K562 (cell line): Measurements from ENCODE around the gene NKAPL. TPM values are rescaled to one million over a fixed set of nuclear protein-coding genes. Genes with fewer than 3 reads are reported as not detected.

ENCODE experiments used
- ATF2 ChIP-seq: sonication (generic); formaldehyde crosslinking; IDR thresholded peaks from 2 replicates; pipeline ENCODE4 v1.8.1; 2022; ENCODE audit warnings: missing genetic modification reagents
- C11orf30 ChIP-seq: fragments of 450-650 bp; IDR thresholded peaks from 2 replicates; pipeline ENCODE4 v1.6.1; 2016; ENCODE audit warnings: low read depth, mild to moderate bottlenecking
- CEBPG ChIP-seq, 3 experiments: fragments of 200-800 bp in 1 of 3; sonication (Bioruptor generic) in 1 of 3; sonication (generic) in 1 of 3; formaldehyde crosslinking in 1 of 3; IDR thresholded peaks in 2 of 3; conservative IDR thresholded peaks in 1 of 3; 2 replicates each; pipeline versions ENCODE4 v1.6.1 to v1.8.0; 2016 to 2022; ENCODE audit warnings: missing compliant biosample characterization in 2 of 3, missing genetic modification characterization in 2 of 3, mild to moderate bottlenecking in 1 of 3, missing genetic modification reagents in 1 of 3
- EGR1 ChIP-seq: fragments of 450-650 bp; conservative IDR thresholded peaks from 2 replicates; pipeline ENCODE4 v1.6.1; 2017; ENCODE audit warnings: mild to moderate bottlenecking
- HBP1 ChIP-seq: fragments of 450-650 bp; formaldehyde crosslinking; IDR thresholded peaks from 2 replicates; pipeline ENCODE4 v1.4.0; 2022; ENCODE audit warnings: missing genetic modification characterization
- KAT7 ChIP-seq: sonication (generic); formaldehyde crosslinking; IDR thresholded peaks from 2 replicates; pipeline ENCODE4 v1.8.0; 2022; ENCODE audit warnings: missing genetic modification reagents, mild to moderate bottlenecking, borderline replicate concordance
- KAT8 ChIP-seq: fragments of 450-650 bp; IDR thresholded peaks from 2 replicates; pipeline ENCODE4 v1.6.1; 2016; ENCODE audit warnings: low read depth, mild to moderate bottlenecking
- KLF10 ChIP-seq: fragments of 250-450 bp; sonication (Bioruptor Pico); IDR thresholded peaks from 2 replicates; pipeline ENCODE4 v1.6.1; 2021; ENCODE audit warnings: matching md5 sums
- LCOR ChIP-seq: sonication (generic); formaldehyde crosslinking; IDR thresholded peaks from 2 replicates; pipeline ENCODE4 v1.8.0; 2022; ENCODE audit warnings: mild to moderate bottlenecking, missing genetic modification reagents
- MAFF ChIP-seq: IDR thresholded peaks from 2 replicates; pipeline ENCODE4 v1.6.1; 2012; ENCODE audit warnings: low read length, improper control_type of control experiment
- MCM3 ChIP-seq: fragments of 450-650 bp; IDR thresholded peaks from 2 replicates; pipeline ENCODE4 v1.6.1; 2016
- RBM25 ChIP-seq: fragments of 200-400 bp; formaldehyde crosslinking; IDR thresholded peaks from 2 replicates; pipeline ENCODE4 v1.6.1; 2018; ENCODE audit warnings: low read length, low read depth, moderate library complexity; ENCODE audit not compliant: severe bottlenecking
- SOX6 ChIP-seq: fragments of 450-650 bp; IDR thresholded peaks from 2 replicates; pipeline ENCODE4 v1.6.1; 2014; ENCODE audit warnings: mild to moderate bottlenecking
- SP1 ChIP-seq: sonication (generic); formaldehyde crosslinking; IDR thresholded peaks from 2 replicates; pipeline ENCODE4 v1.8.1; 2022; ENCODE audit warnings: mild to moderate bottlenecking, missing genetic modification reagents
- STAG1 ChIP-seq: sonication (generic); formaldehyde crosslinking; IDR thresholded peaks from 2 replicates; pipeline ENCODE4 v1.5.0; 2020; ENCODE audit warnings: missing genetic modification reagents, borderline replicate concordance
- TFE3 ChIP-seq: fragments of 450-650 bp; formaldehyde crosslinking; IDR thresholded peaks from 2 replicates; pipeline ENCODE4 v1.4.0; 2020; ENCODE audit warnings: mild to moderate bottlenecking, mixed read lengths
- THAP12 ChIP-seq: fragments of 250-450 bp; sonication (Bioruptor Pico); IDR thresholded peaks from 2 replicates; pipeline ENCODE4 v1.9.0; 2021; ENCODE audit warnings: mild to moderate bottlenecking, inconsistent platforms
- XRCC3 ChIP-seq: fragments of 450-650 bp; IDR thresholded peaks from 2 replicates; pipeline ENCODE4 v1.6.1; 2017; ENCODE audit warnings: mild to moderate bottlenecking, moderate library complexity
- ZBTB2 ChIP-seq: fragments of 450-650 bp; IDR thresholded peaks from 2 replicates; pipeline ENCODE4 v1.6.1; 2016; ENCODE audit warnings: antibody characterized with exemption
- ZNF311 ChIP-seq: fragments of 250-450 bp; sonication (Bioruptor Pico); IDR thresholded peaks from 2 replicates; pipeline ENCODE4 v1.4.0; 2020; ENCODE audit warnings: mild to moderate bottlenecking, moderate library complexity
- ZZZ3 ChIP-seq: fragments of 450-650 bp; IDR thresholded peaks from 2 replicates; pipeline ENCODE4 v1.6.1; 2016; ENCODE audit warnings: antibody characterized with exemption, mild to moderate bottlenecking, moderate library complexity
- polyA plus RNA-seq, 8 experiments: library from polyadenylated mRNA; depleted of rRNA in 4 of 8; stranded (reverse) in 5 of 8; unstranded in 3 of 8; fragments of >200 nt; fragmentation: Nextera tagmentation in 2 of 8; fragmentation: Illumina TruSeq in 1 of 8; extraction: Ambion mirVana in 2 of 8; extraction: Trizol in 1 of 8; gene quantifications; 2 replicates each; pipeline versions ENCODE4 v1.2.1 to v1.2.3, GENCODE V29; 2011 to 2014; ENCODE audit warnings: inconsistent platforms in 1 of 8, missing spikeins in 1 of 8
- total RNA-seq, 7 experiments: library from RNA; depleted of rRNA in 6 of 7; stranded (reverse); fragments of >200 nt in 6 of 7; fragmentation: Illumina TruSeq in 2 of 7; extraction: Trizol in 2 of 7; gene quantifications; 2 replicates each; pipeline versions ENCODE4 v1.2.1 to v1.2.3, GENCODE V29; 2011 to 2021; ENCODE audit warnings: low replicate concordance in 1 of 7

Gene NKAPL
- total and polyA plus RNA-seq, 9 of the 15 experiments (the other 6 are each of a cell fraction or from before 2014, with no cell fraction given), result not detected

GRCh38 chr6:28212510-28213212, 46.4 kb upstream of the NKAPL start (continued):
- no peak for TF ChIP-seq THAP12 (CRISPR knock-in tag)
- TF ChIP-seq SP1, result peak; percentile 93
- TF ChIP-seq EGR1, result no peak
- TF ChIP-seq C11orf30, result peak; percentile 75
- TF ChIP-seq TFE3 (CRISPR knock-in tag), result no peak
- TF ChIP-seq SOX6, result peak; percentile 96
- TF ChIP-seq ATF2, result no peak
- TF ChIP-seq MCM3, result no peak
- no peak for TF ChIP-seq ZZZ3
- TF ChIP-seq XRCC3, result no peak
- peak; percentile 74; the same call in 1 of the 2 replicates for TF ChIP-seq CEBPG (CRISPR knock-in tag; IDR thresholded peaks at IDR 0.05)
- peak; percentile 78 to 87 for TF ChIP-seq CEBPG (tag; conservative IDR thresholded peaks at IDR 0.05 in 1 of 2, IDR thresholded peaks at IDR 0.05 in 1 of 2)
- TF ChIP-seq KAT8, result no peak
- peak; percentile 84 for TF ChIP-seq MAFF
- no peak for TF ChIP-seq STAG1 (CRISPR knock-in tag)
- peak; percentile 79; the same call in 1 of the 2 replicates for TF ChIP-seq LCOR
- TF ChIP-seq ZBTB2, result peak; percentile 84
- TF ChIP-seq ZNF311 (CRISPR knock-in tag), result no peak
- TF ChIP-seq KLF10, result no peak
- peak; percentile 83; the same call in 1 of the 2 replicates for TF ChIP-seq KAT7 (CRISPR knock-in tag)
- TF ChIP-seq RBM25, result no peak
- no peak for TF ChIP-seq HBP1 (CRISPR knock-in tag)
